Fibroblast of lung (primary cell): Measurements from ENCODE around the gene FAM167B. TPM values are rescaled to one million over a fixed set of nuclear protein-coding genes. Genes with fewer than 3 reads are reported as not detected.

Experiments
- DNase-seq, 2 donors: peaks; one replicate each; pipeline versions ENCODE4 v3.0.0 to v3.0.0-alpha.2; 2010; ENCODE audit warnings: low read depth in 2 of 2
- H2AFZ ChIP-seq: 2 replicates; pipeline ENCODE4 v1.5.1; 2012; ENCODE audit warnings: low read length, control low read depth, inconsistent platforms
- H3K27ac ChIP-seq: 2 replicates; pipeline ENCODE4 v1.5.1; 2011; ENCODE audit warnings: low read length, control low read depth; ENCODE audit not compliant: insufficient read depth
- H3K27me3 ChIP-seq: 2 replicates; pipeline ENCODE4 v1.5.1; 2011; ENCODE audit warnings: mild to moderate bottlenecking, low read length; ENCODE audit not compliant: control insufficient read depth, insufficient read depth
- H3K36me3 ChIP-seq: 2 replicates; pipeline ENCODE4 v1.5.1; 2011; ENCODE audit warnings: low read length; ENCODE audit not compliant: control insufficient read depth, insufficient read depth
- H3K4me1 ChIP-seq: 2 replicates; pipeline ENCODE4 v1.5.1; 2011; ENCODE audit warnings: low read length; ENCODE audit not compliant: control insufficient read depth, insufficient read depth; ENCODE audit errors: extremely low read depth
- H3K4me2 ChIP-seq: 2 replicates; pipeline ENCODE4 v1.5.1; 2011; ENCODE audit warnings: low read length, control low read depth; ENCODE audit not compliant: insufficient read depth; ENCODE audit errors: extremely low read depth
- H3K4me3 ChIP-seq, 4 experiments: fragments of 200-600 bp in 1 of 4; sonication (generic) in 1 of 4; replicated peaks in 1 of 4; 2 replicates each; pipeline ENCODE4 v1.5.1; 2011 to 2016; ENCODE audit warnings: low read length in 4 of 4, low read depth in 3 of 4, mild to moderate bottlenecking in 3 of 4, control low read depth in 2 of 4, inconsistent platforms in 1 of 4, mixed read lengths in 1 of 4; ENCODE audit not compliant: insufficient read depth in 1 of 4; ENCODE audit errors: control extremely low read depth in 1 of 4
- H3K79me2 ChIP-seq: 2 replicates; pipeline ENCODE4 v1.5.1; 2012; ENCODE audit warnings: mild to moderate bottlenecking, low read length, inconsistent platforms; ENCODE audit not compliant: control insufficient read depth, insufficient read depth
- H3K9ac ChIP-seq: 2 replicates; pipeline ENCODE4 v1.5.1; 2011; ENCODE audit warnings: mild to moderate bottlenecking, low read length, control low read depth; ENCODE audit not compliant: insufficient read depth
- H3K9me3 ChIP-seq: 2 replicates; pipeline ENCODE4 v1.5.1; 2012; ENCODE audit warnings: low read depth, low read length; ENCODE audit not compliant: control insufficient read depth, insufficient read depth
- H4K20me1 ChIP-seq: 2 replicates; pipeline ENCODE4 v1.5.1; 2011; ENCODE audit warnings: low read length; ENCODE audit not compliant: control insufficient read depth, insufficient read depth; ENCODE audit errors: extremely low read depth
- CTCF ChIP-seq, 2 donors: IDR thresholded peaks in 1 of 2; conservative IDR thresholded peaks in 1 of 2; 1 replicate in 1 of 2; 2 replicates in 1 of 2; pipeline ENCODE4 v1.5.1; 2011 to 2012; ENCODE audit warnings: low read length in 2 of 2, control low read depth in 1 of 2, inconsistent platforms in 1 of 2, low read depth in 1 of 2, mild to moderate bottlenecking in 1 of 2
- EZH2 ChIP-seq: IDR thresholded peaks from 2 replicates; pipeline ENCODE4 v1.5.1; 2012; ENCODE audit warnings: low read length, control low read depth, mild to moderate bottlenecking; ENCODE audit errors: missing control alignments
- polyA plus RNA-seq, 2 donors: library from polyadenylated mRNA; depleted of rRNA in 1 of 2; stranded (reverse) in 1 of 2; unstranded in 1 of 2; fragments of >200 nt; gene quantifications; 2 replicates each; pipeline ENCODE4 v1.2.1, GENCODE V29; 2011 to 2012; ENCODE audit warnings: missing spikeins in 1 of 2
- total RNA-seq: library from RNA; depleted of rRNA; stranded (reverse); fragments of >200 nt; gene quantifications from 2 replicates; pipeline ENCODE4 v1.2.1, GENCODE V29; 2014

FAM167B gene
- total and polyA plus RNA-seq, 2 donors (not counting 1 experiment from before 2014, with no cell fraction given), result 1.3 to 2.1 TPM

GRCh38 chr1:32269744-32270143, 22.7 kb downstream of the FAM167B start:
- H3K9me3 ChIP-seq, result no peaks in the 10 kb centered on the region
- no peak for TF ChIP-seq EZH2
- no peak for TF ChIP-seq CTCF (conservative IDR thresholded peaks at IDR 0.05 in 1 of 2, IDR thresholded peaks at IDR 0.05 in 1 of 2; ENCODE audit: low read depth in 1 of 2, low read length in 2 of 2)
- no peak overlapping the region for H3K4me3 ChIP-seq
- peaks cover 13% of the 10 kb centered on the region for H3K27me3 ChIP-seq
- no peak overlapping the region for H3K9ac ChIP-seq
- H3K4me1 ChIP-seq, result no peaks in the 10 kb centered on the region
- H3K36me3 ChIP-seq, result no peaks in the 10 kb centered on the region
- no peak overlapping the region for H3K27ac ChIP-seq
- DNase-seq, result no peak
- no peaks in the 10 kb centered on the region for H4K20me1 ChIP-seq
- no peak overlapping the region for H2AFZ ChIP-seq
- no peak overlapping the region for H3K4me2 ChIP-seq
- no peaks in the 10 kb centered on the region for H3K79me2 ChIP-seq

GRCh38 chr1:32272557-32273390, 25.8 kb downstream of the FAM167B start:
- TF ChIP-seq EZH2, result no peak
- no peak for TF ChIP-seq CTCF (conservative IDR thresholded peaks at IDR 0.05 in 1 of 2, IDR thresholded peaks at IDR 0.05 in 1 of 2; ENCODE audit: low read depth in 1 of 2, low read length in 2 of 2)
- Histone ChIP-seq H2AFZ (no peak overlapping the region), H3K4me3 (no peak overlapping the region), H3K36me3 (no peaks in the 10 kb centered on the region), H4K20me1 (no peaks in the 10 kb centered on the region), H3K79me2 (no peaks in the 10 kb centered on the region), H3K27me3 (peaks cover 32% of the 10 kb centered on the region), H3K9ac (no peak overlapping the region), H3K27ac (no peak overlapping the region), H3K4me1 (no peaks in the 10 kb centered on the region), H3K9me3 (no peaks in the 10 kb centered on the region), H3K4me2 (no peak overlapping the region)
- no peak for DNase-seq

GRCh38 chr1:32273391-32274208, 26.6 kb downstream of the FAM167B start:
- no peaks in the 10 kb centered on the region for H4K20me1 ChIP-seq
- TF ChIP-seq CTCF (conservative IDR thresholded peaks at IDR 0.05 in 1 of 2, IDR thresholded peaks at IDR 0.05 in 1 of 2; ENCODE audit: low read depth in 1 of 2, low read length in 2 of 2) (no peak), EZH2 (no peak)
- H3K4me3 ChIP-seq, result no peak overlapping the region
- H2AFZ ChIP-seq, result no peak overlapping the region
- no peak overlapping the region for H3K9ac ChIP-seq
- no peak overlapping the region for H3K27ac ChIP-seq
- no peaks in the 10 kb centered on the region for H3K36me3 ChIP-seq
- peak in 1 of 2 donors; percentile 22 for DNase-seq
- H3K4me1 ChIP-seq, result no peaks in the 10 kb centered on the region
- no peaks in the 10 kb centered on the region for H3K9me3 ChIP-seq
- H3K79me2 ChIP-seq, result no peaks in the 10 kb centered on the region
- peaks cover 32% of the 10 kb centered on the region for H3K27me3 ChIP-seq
- no peak overlapping the region for H3K4me2 ChIP-seq
